H9 (cell line): ENCODE results near the gene VSIG8. TPM values are rescaled to one million over a fixed set of nuclear protein-coding genes. Genes with fewer than 3 reads are reported as not detected.

Experiments used
- DNase-seq: peaks from one replicate; pipeline ENCODE4 v3.0.0-alpha.2; 2017
- H2AFZ ChIP-seq: one replicate; pipeline ENCODE4 v1.6.1; 2013; ENCODE audit warnings: mild to moderate bottlenecking, low read length, control low read depth, moderate library complexity
- H2AK5ac ChIP-seq: 2 replicates; pipeline ENCODE4 v1.6.1; 2013; ENCODE audit warnings: low read length, control low read depth, mixed read lengths; ENCODE audit not compliant: insufficient read length
- H2BK120ac ChIP-seq: one replicate; pipeline ENCODE4 v1.6.1; 2013; ENCODE audit warnings: low read depth, mild to moderate bottlenecking, low read length, control low read depth, inconsistent platforms; ENCODE audit not compliant: poor library complexity, severe bottlenecking
- H2BK12ac ChIP-seq: 2 replicates; pipeline ENCODE4 v1.6.1; 2013; ENCODE audit warnings: low read length, control low read depth, mixed read lengths, low read depth; ENCODE audit not compliant: insufficient read length
- H2BK15ac ChIP-seq: 2 replicates; pipeline ENCODE4 v1.6.1; 2013; ENCODE audit warnings: low read depth, low read length, control low read depth
- H2BK20ac ChIP-seq: one replicate; pipeline ENCODE4 v1.6.1; 2013; ENCODE audit warnings: low read depth, mild to moderate bottlenecking, low read length, control low read depth, inconsistent platforms; ENCODE audit not compliant: poor library complexity, severe bottlenecking
- H2BK5ac ChIP-seq: 2 replicates; pipeline ENCODE4 v1.6.1; 2013; ENCODE audit warnings: low read length, control low read depth, mixed read lengths; ENCODE audit not compliant: insufficient read length
- H3K14ac ChIP-seq: 2 replicates; pipeline ENCODE4 v1.6.1; 2013; ENCODE audit warnings: low read length, control low read depth; ENCODE audit not compliant: insufficient read depth
- H3K18ac ChIP-seq: 2 replicates; pipeline ENCODE4 v1.6.1; 2013; ENCODE audit warnings: low read depth, mild to moderate bottlenecking, mixed read lengths, low read length, control low read depth; ENCODE audit not compliant: insufficient read length
- H3K23ac ChIP-seq: 2 replicates; pipeline ENCODE4 v1.6.1; 2013; ENCODE audit warnings: low read length, control low read depth, mixed read lengths, low read depth; ENCODE audit not compliant: insufficient read length
- H3K23me2 ChIP-seq: 2 replicates; pipeline ENCODE4 v1.6.1; 2013; ENCODE audit warnings: low read depth, mild to moderate bottlenecking, mixed read lengths, low read length, control low read depth; ENCODE audit not compliant: insufficient read length, poor library complexity, severe bottlenecking
- H3K27ac ChIP-seq: 2 replicates; pipeline ENCODE4 v1.5.1; 2013; ENCODE audit warnings: low read length, control low read depth, mixed read lengths, low read depth; ENCODE audit not compliant: insufficient read length
- H3K27me3 ChIP-seq: 2 replicates; pipeline ENCODE4 v1.6.1; 2013; ENCODE audit warnings: low read length, control low read depth, inconsistent platforms; ENCODE audit not compliant: insufficient read depth
- H3K4ac ChIP-seq: 2 replicates; pipeline ENCODE4 v1.6.1; 2013; ENCODE audit warnings: low read depth, mild to moderate bottlenecking, control low read depth, inconsistent platforms, low read length, moderate library complexity
- H3K4me1 ChIP-seq: 2 replicates; pipeline ENCODE4 v1.6.1; 2013; ENCODE audit warnings: low read length, control low read depth, inconsistent platforms; ENCODE audit not compliant: insufficient read depth
- H3K4me2 ChIP-seq: 2 replicates; pipeline ENCODE4 v1.6.1; 2013; ENCODE audit warnings: low read length, control low read depth, mixed read lengths; ENCODE audit not compliant: insufficient read length, insufficient read depth
- H3K56ac ChIP-seq: 2 replicates; pipeline ENCODE4 v1.6.1; 2013; ENCODE audit warnings: low read depth, mild to moderate bottlenecking, mixed read lengths, low read length, control low read depth; ENCODE audit not compliant: insufficient read length
- H3K79me1 ChIP-seq: 2 replicates; pipeline ENCODE4 v1.6.1; 2013; ENCODE audit warnings: low read depth, mild to moderate bottlenecking, moderate library complexity, low read length, control low read depth, inconsistent platforms; ENCODE audit not compliant: insufficient read depth, poor library complexity, severe bottlenecking
- H3K79me2 ChIP-seq: 2 replicates; pipeline ENCODE4 v1.6.1; 2013; ENCODE audit warnings: low read length, control low read depth, inconsistent platforms; ENCODE audit not compliant: insufficient read depth
- H3K9ac ChIP-seq: 2 replicates; pipeline ENCODE4 v1.6.1; 2013; ENCODE audit warnings: low read length, control low read depth, mixed read lengths; ENCODE audit not compliant: insufficient read length; ENCODE audit errors: extremely low read depth
- H3K9me3 ChIP-seq: one replicate; pipeline ENCODE4 v1.6.1; 2013; ENCODE audit warnings: low read depth, low read length, inconsistent platforms; ENCODE audit not compliant: control insufficient read depth
- H3T11ph ChIP-seq: one replicate; pipeline ENCODE4 v1.6.1; 2013; ENCODE audit warnings: mild to moderate bottlenecking, low read length, control low read depth, inconsistent platforms
- H4K20me1 ChIP-seq: one replicate; pipeline ENCODE4 v1.6.1; 2013; ENCODE audit not compliant: control insufficient read depth, insufficient read length, insufficient read depth
- H4K5ac ChIP-seq: 2 replicates; pipeline ENCODE4 v1.6.1; 2013; ENCODE audit warnings: low read depth, mild to moderate bottlenecking, mixed read lengths, low read length, control low read depth; ENCODE audit not compliant: insufficient read length
- H4K8ac ChIP-seq: replicated peaks from 2 replicates; pipeline ENCODE4 v1.6.1; 2013; ENCODE audit warnings: low read length, control low read depth, mixed read lengths, low read depth; ENCODE audit not compliant: insufficient read length
- H4K91ac ChIP-seq: 2 replicates; pipeline ENCODE4 v1.6.1; 2013; ENCODE audit warnings: low read depth, mild to moderate bottlenecking, moderate library complexity, mixed read lengths, low read length, control low read depth; ENCODE audit not compliant: insufficient read length
- H3K27ac Mint-ChIP-seq, 3 experiments: 2 replicates in 2 of 3; 3 replicates in 1 of 3; pipeline ENCODE4 v1.8.0; 2020 to 2021; ENCODE audit warnings: mixed read lengths in 3 of 3, mild to moderate bottlenecking in 1 of 3, moderate library complexity in 1 of 3
- H3K27me3 Mint-ChIP-seq: 2 replicates; pipeline ENCODE4 v1.8.0; 2021; ENCODE audit warnings: low read depth, mild to moderate bottlenecking, moderate library complexity, mixed read lengths
- H3K36me3 Mint-ChIP-seq, 3 experiments: 2 replicates in 2 of 3; 3 replicates in 1 of 3; pipeline ENCODE4 v1.8.0; 2020 to 2021; ENCODE audit warnings: low read depth in 3 of 3, mixed read lengths in 3 of 3; ENCODE audit not compliant: insufficient read depth in 1 of 3
- H3K4me1 Mint-ChIP-seq, 2 experiments: 2 replicates each; pipeline ENCODE4 v1.8.0; 2020; ENCODE audit warnings: mixed read lengths in 2 of 2
- H3K4me3 Mint-ChIP-seq, 2 experiments: 2 replicates in 1 of 2; 3 replicates in 1 of 2; pipeline ENCODE4 v1.8.0; 2020 to 2021; ENCODE audit warnings: mild to moderate bottlenecking in 2 of 2, mixed read lengths in 2 of 2, moderate library complexity in 1 of 2
- H3K9me3 Mint-ChIP-seq, 2 experiments: 2 replicates in 1 of 2; 3 replicates in 1 of 2; pipeline ENCODE4 v1.8.0; 2020; ENCODE audit warnings: mild to moderate bottlenecking in 2 of 2, mixed read lengths in 2 of 2, moderate library complexity in 1 of 2
- CTCF ChIP-seq: fragments of 200-600 bp; sonication (generic); conservative IDR thresholded peaks from 3 replicates; pipeline ENCODE4 v1.8.0; 2021; ENCODE audit warnings: antibody characterized with exemption, mild to moderate bottlenecking
- WGBS: extraction: QIAGEN DNeasy Blood & Tissue Kit; methylation state at CpG from one replicate; pipeline ENCODE4 v1.1.7; 2013; ENCODE audit warnings: missing lambda C conversion rate, low lambda C conversion rate, mixed read lengths; ENCODE audit not compliant: insufficient read length; ENCODE audit errors: extremely low coverage; 5-methylcytosine and 5-hydroxymethylcytosine counted together
- total RNA-seq: library from RNA; stranded (reverse); gene quantifications from 2 replicates; pipeline ENCODE4 v1.2.1, GENCODE V29; 2021

VSIG8 gene
- total RNA-seq, 1 experiment from 2014 or later: not detected

- Histone ChIP-seq H4K20me1 (no peaks in the 10 kb centered on the region), H3K18ac (no peak overlapping the region), H3K27ac (no peak overlapping the region), H4K91ac (no peak overlapping the region), H3K23me2 (no peaks in the 10 kb centered on the region), H2AFZ (no peak overlapping the region), H2AK5ac (no peak overlapping the region), H2BK15ac (no peak overlapping the region), H3K79me2 (no peaks in the 10 kb centered on the region), H2BK20ac (no peak overlapping the region), H4K8ac (no peak overlapping the region), H3K4ac (no peak overlapping the region), H3K79me1 (no peaks in the 10 kb centered on the region), H2BK5ac (no peak overlapping the region), H3K27me3 (no peaks in the 10 kb centered on the region), H3K9ac (no peak overlapping the region), H2BK120ac (no peak overlapping the region), H3K4me2 (no peak overlapping the region), H3K23ac (no peak overlapping the region), H3T11ph (no peak overlapping the region), H3K9me3 (no peaks in the 10 kb centered on the region), H3K56ac (no peak overlapping the region), H4K5ac (no peak overlapping the region), H3K14ac (no peak overlapping the region), H2BK12ac (no peak overlapping the region), H3K4me1 (peaks cover 2% of the 10 kb centered on the region; the same call in 1 of the 2 replicates)
- Mint-ChIP-seq H3K36me3 (no peaks in the 10 kb centered on the region), H3K4me3 (no peak overlapping the region), H3K9me3 (no peaks in the 10 kb centered on the region; a peak in 1 of 5 replicates), H3K27me3 (peaks cover 18% of the 10 kb centered on the region), H3K27ac (no peak overlapping the region), H3K4me1 (peaks cover 4 to 8% of the 10 kb centered on the region in 2 experiments; a peak in 2 of 4 replicates)
- no CpG with 5 or more reads among the region's 11 CpGs for WGBS
- no peak for TF ChIP-seq CTCF
- no peak for DNase-seq
Measured at GRCh38 chr1:159817276-159818041, 45.0 kb downstream of the VSIG8 start.
